Peyer's patch (tissue), 4 donors: ENCODE measurements around the gene G0S2. TPM values are rescaled to one million over a fixed set of nuclear protein-coding genes. Genes with fewer than 3 reads are reported as not detected.

Experiments used
- DNase-seq, 3 donors: peaks; one replicate each; pipeline ENCODE4 v3.0.0-alpha.2; 2017 to 2019
- H3K27ac ChIP-seq, 4 donors: fragments of 200-600 bp; sonication (generic); one replicate each; pipeline ENCODE4 v1.5.1; 2016 to 2019
- H3K27me3 ChIP-seq, 2 donors: fragments of 200-600 bp; sonication (generic); one replicate each; pipeline ENCODE4 v1.5.1; 2019
- H3K36me3 ChIP-seq, 3 donors: fragments of 200-600 bp; sonication (generic); one replicate each; pipeline ENCODE4 v1.5.1; 2016 to 2019
- H3K4me1 ChIP-seq, 4 donors: fragments of 200-600 bp; sonication (generic); one replicate each; pipeline ENCODE4 v1.5.1; 2016 to 2019
- H3K4me3 ChIP-seq, 4 donors: fragments of 200-600 bp; sonication (generic); 1 replicate in 3 of 4; 2 replicates in 1 of 4; pipeline ENCODE4 v1.5.1; 2016 to 2019; ENCODE audit warnings: mild to moderate bottlenecking in 1 of 4
- H3K9me3 ChIP-seq, 4 donors: fragments of 200-600 bp; sonication (generic); one replicate each; pipeline ENCODE4 v1.5.1; 2016 to 2019; ENCODE audit warnings: mild to moderate bottlenecking in 1 of 4
- POLR2A ChIP-seq, 2 donors: fragments of 450-650 bp; IDR thresholded peaks; one replicate each; pipeline ENCODE4 v1.5.1; 2017; ENCODE audit warnings: antibody characterized with exemption in 2 of 2, mild to moderate bottlenecking in 2 of 2, moderate library complexity in 2 of 2
- total RNA-seq, 4 donors: library from RNA; depleted of rRNA; stranded (reverse); fragments of >200 nt; gene quantifications; one replicate each; pipeline ENCODE4 v1.1.0, GENCODE V29; 2016
- TF ChIP-seq, protein P1 (sequence below), 6 experiments: fragments of 450-650 bp in 4 of 6; fragments of 200-600 bp in 2 of 6; sonication (generic) in 1 of 6; IDR thresholded peaks; one replicate each; pipeline ENCODE4 v1.5.1; 2017 to 2019; ENCODE audit warnings: antibody characterized with exemption in 6 of 6, mild to moderate bottlenecking in 3 of 6, moderate library complexity in 1 of 6

Gene G0S2
- total RNA-seq, 4 donors from 2014 or later, result 2.3 to 70.4 (median 14.1) TPM

GRCh38 chr1:209689477-209689876 is 14.3 kb downstream of the G0S2 start:
- no peak for TF ChIP-seq POLR2A (IDR thresholded peaks at IDR 0.05)
- TF ChIP-seq, protein P1, sequence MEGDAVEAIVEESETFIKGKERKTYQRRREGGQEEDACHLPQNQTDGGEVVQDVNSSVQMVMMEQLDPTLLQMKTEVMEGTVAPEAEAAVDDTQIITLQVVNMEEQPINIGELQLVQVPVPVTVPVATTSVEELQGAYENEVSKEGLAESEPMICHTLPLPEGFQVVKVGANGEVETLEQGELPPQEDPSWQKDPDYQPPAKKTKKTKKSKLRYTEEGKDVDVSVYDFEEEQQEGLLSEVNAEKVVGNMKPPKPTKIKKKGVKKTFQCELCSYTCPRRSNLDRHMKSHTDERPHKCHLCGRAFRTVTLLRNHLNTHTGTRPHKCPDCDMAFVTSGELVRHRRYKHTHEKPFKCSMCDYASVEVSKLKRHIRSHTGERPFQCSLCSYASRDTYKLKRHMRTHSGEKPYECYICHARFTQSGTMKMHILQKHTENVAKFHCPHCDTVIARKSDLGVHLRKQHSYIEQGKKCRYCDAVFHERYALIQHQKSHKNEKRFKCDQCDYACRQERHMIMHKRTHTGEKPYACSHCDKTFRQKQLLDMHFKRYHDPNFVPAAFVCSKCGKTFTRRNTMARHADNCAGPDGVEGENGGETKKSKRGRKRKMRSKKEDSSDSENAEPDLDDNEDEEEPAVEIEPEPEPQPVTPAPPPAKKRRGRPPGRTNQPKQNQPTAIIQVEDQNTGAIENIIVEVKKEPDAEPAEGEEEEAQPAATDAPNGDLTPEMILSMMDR (IDR thresholded peaks at IDR 0.05), result no peak

GRCh38 chr1:209691237-209691636 is 16.0 kb downstream of the G0S2 start:
- Histone ChIP-seq H3K9me3 (no peaks in the 10 kb centered on the region), H3K27me3 (no peaks in the 10 kb centered on the region), H3K27ac (no peak overlapping the region), H3K4me1 (no peaks in the 10 kb centered on the region), H3K4me3 (no peak overlapping the region), H3K36me3 (no peaks in the 10 kb centered on the region)
- DNase-seq, result no peak
- TF ChIP-seq, protein P1 (IDR thresholded peaks at IDR 0.05), result no peak
- TF ChIP-seq POLR2A (IDR thresholded peaks at IDR 0.05), result no peak

More at GRCh38 chr1:209689477-209689876, 14.3 kb downstream of the G0S2 start:
- no peaks in the 10 kb centered on the region for H3K9me3 ChIP-seq
- peak in 1 of 3 donors; percentile 59 for DNase-seq
- H3K27me3 ChIP-seq, result no peaks in the 10 kb centered on the region
- H3K4me3 ChIP-seq, result no peak overlapping the region
- no peak overlapping the region for H3K27ac ChIP-seq
- no peaks in the 10 kb centered on the region for H3K4me1 ChIP-seq
- H3K36me3 ChIP-seq, result no peaks in the 10 kb centered on the region

DNA sequence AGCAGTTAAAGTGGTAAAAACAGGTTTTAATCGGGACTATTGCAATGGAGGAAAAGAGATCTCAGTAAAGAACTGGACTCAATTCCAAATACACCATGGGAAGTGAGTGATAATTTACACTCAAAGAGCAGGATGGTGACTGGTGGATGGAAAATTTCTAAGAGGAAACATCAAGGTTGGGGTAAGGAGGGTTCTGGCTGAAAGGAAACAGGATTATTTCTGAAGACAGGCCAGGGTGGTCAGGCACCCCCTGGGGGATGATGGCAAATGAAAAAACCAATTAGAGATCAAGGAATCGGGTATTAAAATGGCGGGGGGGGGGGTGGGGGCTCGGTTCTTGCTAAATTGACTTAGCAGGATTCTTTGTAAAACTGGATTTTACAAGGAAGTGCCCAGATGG is 17.1 kb downstream of the G0S2 start:
- no peak overlapping the region for H3K27ac ChIP-seq
- TF ChIP-seq, protein P1 (IDR thresholded peaks at IDR 0.05), result no peak
- no peak for TF ChIP-seq POLR2A (IDR thresholded peaks at IDR 0.05)
- H3K4me3 ChIP-seq, result no peak overlapping the region
- no peaks in the 10 kb centered on the region for H3K4me1 ChIP-seq
- no peaks in the 10 kb centered on the region for H3K9me3 ChIP-seq
- no peak for DNase-seq
- H3K36me3 ChIP-seq, result no peaks in the 10 kb centered on the region
- H3K27me3 ChIP-seq, result no peaks in the 10 kb centered on the region

DNA sequence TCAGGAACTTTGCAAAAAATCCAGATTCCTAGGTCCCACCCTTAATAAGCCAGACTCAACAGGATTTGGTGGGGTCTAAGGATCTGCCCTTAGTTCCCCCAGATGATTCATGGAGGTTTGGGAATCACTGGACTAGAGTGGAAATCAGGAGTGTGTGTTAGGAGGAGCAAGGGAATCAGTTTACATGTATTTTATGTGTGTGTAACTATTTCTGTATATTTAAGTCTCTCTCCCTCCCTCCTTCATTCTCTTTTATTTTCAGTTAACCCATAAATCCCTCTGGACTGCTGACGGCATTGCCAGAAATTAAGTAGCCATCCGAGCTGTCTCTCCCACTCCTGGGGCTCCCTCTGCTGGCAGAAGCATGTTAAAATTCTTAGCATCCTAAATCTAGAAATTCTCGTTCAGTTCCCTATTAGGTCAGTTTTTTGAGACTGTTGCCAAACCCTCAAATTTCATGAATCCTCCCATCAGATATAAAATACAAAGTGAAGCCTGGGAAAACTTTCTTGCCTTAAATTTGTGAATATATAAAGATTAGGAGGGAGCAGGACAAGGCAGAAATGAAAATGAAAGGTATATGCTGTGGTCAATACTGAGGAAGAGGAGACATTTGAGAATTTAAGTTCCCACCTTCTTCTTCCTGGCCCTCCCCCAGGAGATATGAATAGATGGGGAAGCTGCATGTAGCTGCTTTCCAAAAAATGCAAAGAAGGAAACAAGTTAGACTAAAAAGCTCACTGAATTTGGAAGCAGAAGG is 17.7 kb downstream of the G0S2 start:
- H3K27ac ChIP-seq, result no peak overlapping the region
- no peak overlapping the region for H3K4me3 ChIP-seq
- H3K36me3 ChIP-seq, result no peaks in the 10 kb centered on the region
- no peaks in the 10 kb centered on the region for H3K27me3 ChIP-seq
- H3K9me3 ChIP-seq, result no peaks in the 10 kb centered on the region
- TF ChIP-seq POLR2A (IDR thresholded peaks at IDR 0.05), result no peak
- TF ChIP-seq, protein P1 (IDR thresholded peaks at IDR 0.05), result peak; percentile 47 to 93 (median 81)
- H3K4me1 ChIP-seq, result no peaks in the 10 kb centered on the region
- DNase-seq, result peak; percentile 56 to 87 (median 64)

- DNase-seq, result no peak
- H3K27me3 ChIP-seq, result no peaks in the 10 kb centered on the region
- no peaks in the 10 kb centered on the region for H3K9me3 ChIP-seq
- H3K27ac ChIP-seq, result no peak overlapping the region
- no peaks in the 10 kb centered on the region for H3K4me1 ChIP-seq
- no peaks in the 10 kb centered on the region for H3K36me3 ChIP-seq
- TF ChIP-seq POLR2A (IDR thresholded peaks at IDR 0.05), result no peak
- TF ChIP-seq, protein P1 (IDR thresholded peaks at IDR 0.05), result no peak
- no peak overlapping the region for H3K4me3 ChIP-seq
Observed at GRCh38 chr1:209696673-209697072, 21.5 kb downstream of the G0S2 start.
